Testis (tissue), 3 donors: Measurements from ENCODE around the gene SCGB2A2. TPM values are rescaled to one million over a fixed set of nuclear protein-coding genes. Genes with fewer than 3 reads are reported as not detected.
A peak's percentile ranks its signal among the peaks of the same experiment; 100 is the strongest.

Experiments used
- DNase-seq: peaks from one replicate; pipeline ENCODE4 v3.0.0-alpha.2; 2019
- H3K27ac ChIP-seq, 2 donors: fragments of 200-600 bp; sonication (generic); one replicate each; pipeline ENCODE4 v1.5.1; 2019
- H3K27me3 ChIP-seq: fragments of 200-600 bp; sonication (generic); one replicate; pipeline ENCODE4 v1.5.1; 2019
- H3K36me3 ChIP-seq: fragments of 200-600 bp; sonication (generic); one replicate; pipeline ENCODE4 v1.5.1; 2017; ENCODE audit warnings: low read depth; ENCODE audit errors: missing control alignments
- H3K4me1 ChIP-seq: fragments of 200-600 bp; sonication (generic); one replicate; pipeline ENCODE4 v1.5.1; 2019
- H3K4me3 ChIP-seq, 2 donors: fragments of 200-600 bp; sonication (generic); one replicate each; pipeline ENCODE4 v1.5.1; 2017 to 2019
- H3K9me3 ChIP-seq: fragments of 200-600 bp; sonication (generic); one replicate; pipeline ENCODE4 v1.5.1; 2017
- CTCF ChIP-seq, 3 experiments: fragments of 450-650 bp in 2 of 3; fragments of 200-600 bp in 1 of 3; sonication (generic) in 1 of 3; IDR thresholded peaks; one replicate each; pipeline ENCODE4 v1.5.1; 2016 to 2019; ENCODE audit warnings: antibody characterized with exemption in 3 of 3, mild to moderate bottlenecking in 2 of 3, moderate library complexity in 1 of 3
- POLR2A ChIP-seq: fragments of 450-650 bp; IDR thresholded peaks from one replicate; pipeline ENCODE4 v1.6.1; 2017; ENCODE audit warnings: antibody characterized with exemption, mild to moderate bottlenecking, moderate library complexity
- WGBS, 2 donors: methylation state at CpG; one replicate each; pipeline ENCODE4 v1.1.5; 2018; 5-methylcytosine and 5-hydroxymethylcytosine counted together
- intact Hi-C: fragments of 100-400 bp; cut with DNase I; formaldehyde crosslinking; loops from one replicate; pipeline ENCODE4 v1.15.1; 2023; ENCODE audit warnings: low total_unique reads
- polyA plus RNA-seq: library from polyadenylated mRNA; stranded (reverse); fragments of 350-450 nt; fragmentation: Illumina TruSeq; extraction: RNeasy Lipid Tissue Mini Kit (QIAGEN cat#74804); gene quantifications from one replicate; pipeline ENCODE4 v1.2.3, GENCODE V29; 2014; ENCODE audit warnings: low read depth, low replicate concordance; ENCODE audit not compliant: insufficient read depth
- total RNA-seq, 2 donors: library from RNA; depleted of rRNA; stranded (reverse); fragments of >200 nt; gene quantifications; one replicate each; pipeline ENCODE4 v1.2.3, GENCODE V29; 2016

Gene SCGB2A2
- total and polyA plus RNA-seq, 3 donors from 2014 or later: 0.86 TPM; not detected in 2

GRCh38 chr11:62273789-62274275, 3.9 kb downstream of the SCGB2A2 start:
- H3K27me3 ChIP-seq: no peaks in the 10 kb centered on the region
- no peak overlapping the region for H3K4me3 ChIP-seq
- WGBS, 2 donors: 83 to 91% methylated on average over 6 to 7 of the region's 7 CpGs
- DNase-seq: no peak
- intact Hi-C loops: no loop called here
- no peak overlapping the region for H3K27ac ChIP-seq
- no peaks in the 10 kb centered on the region for H3K9me3 ChIP-seq
- H3K4me1 ChIP-seq: no peaks in the 10 kb centered on the region
- H3K36me3 ChIP-seq: no peaks in the 10 kb centered on the region
- TF ChIP-seq POLR2A: no peak
- no peak for TF ChIP-seq CTCF (IDR thresholded peaks at IDR 0.05)

- no peaks in the 10 kb centered on the region for H3K9me3 ChIP-seq
- no peaks in the 10 kb centered on the region for H3K4me1 ChIP-seq
- H3K36me3 ChIP-seq: no peaks in the 10 kb centered on the region
- H3K27ac ChIP-seq: no peak overlapping the region
- no peak for TF ChIP-seq CTCF (IDR thresholded peaks at IDR 0.05)
- no peak for TF ChIP-seq POLR2A
- H3K4me3 ChIP-seq: no peak overlapping the region
- no peak for DNase-seq
- H3K27me3 ChIP-seq: no peaks in the 10 kb centered on the region
- intact Hi-C loops: no loop called here
Observed at GRCh38 chr11:62280452-62280851, 10.5 kb downstream of the SCGB2A2 start.

GRCh38 chr11:62295504-62295903, 25.5 kb downstream of the SCGB2A2 start:
- DNase-seq: peak; percentile 34
- intact Hi-C loops: no loop called here
- H3K36me3 ChIP-seq: no peaks in the 10 kb centered on the region
- no peaks in the 10 kb centered on the region for H3K9me3 ChIP-seq
- no peak overlapping the region for H3K4me3 ChIP-seq
- TF ChIP-seq POLR2A: no peak
- TF ChIP-seq CTCF (IDR thresholded peaks at IDR 0.05): no peak
- no peaks in the 10 kb centered on the region for H3K27me3 ChIP-seq
- no peaks in the 10 kb centered on the region for H3K4me1 ChIP-seq
- H3K27ac ChIP-seq: no peak overlapping the region
- WGBS, 2 donors: 68 to 69% methylated on average over 1 to 2 of the region's 2 CpGs

DNA sequence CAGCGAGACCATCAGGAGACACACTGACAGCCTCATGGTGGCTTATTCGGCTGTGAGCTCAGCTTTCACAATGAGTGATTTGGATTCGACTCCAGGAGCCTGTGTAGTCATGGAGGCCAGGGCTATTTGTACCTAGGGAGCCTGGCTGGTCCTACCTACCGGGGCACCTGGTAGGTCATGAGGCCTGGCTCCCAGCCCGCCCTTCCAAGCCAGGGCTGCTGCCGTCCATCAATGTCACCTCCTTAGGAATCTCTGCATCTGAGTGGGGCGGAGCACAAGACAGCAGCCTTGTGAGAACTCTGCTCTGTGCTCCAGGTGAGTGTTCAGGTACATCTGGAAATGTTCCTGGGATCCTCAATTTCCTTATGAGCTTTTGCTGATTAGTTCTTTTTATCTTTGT, 29.0 kb downstream of the SCGB2A2 start, which contains the start of gene SCGB1D4:
Gene SCGB1D4 (minus strand): TSS at position 101 of the 400 bp plus-strand sequence. CDS start 65 bp downstream, at position 36.
- TF ChIP-seq POLR2A (no peak), CTCF (IDR thresholded peaks at IDR 0.05) (no peak)
- H3K36me3 ChIP-seq: no peaks in the 10 kb centered on the region
- no peak within 1 kb of the TSS for H3K4me3 ChIP-seq
- no peaks in the 10 kb centered on the region for H3K27me3 ChIP-seq
- no peaks in the 10 kb centered on the region for H3K4me1 ChIP-seq
- no peak for DNase-seq
- intact Hi-C loops: no loop called here
- 77 to 89% methylated on average over 3 to 7 of the region's 7 CpGs for WGBS, 2 donors
- H3K9me3 ChIP-seq: no peaks in the 10 kb centered on the region
- H3K27ac ChIP-seq: no peak within 1 kb of the TSS

DNA sequence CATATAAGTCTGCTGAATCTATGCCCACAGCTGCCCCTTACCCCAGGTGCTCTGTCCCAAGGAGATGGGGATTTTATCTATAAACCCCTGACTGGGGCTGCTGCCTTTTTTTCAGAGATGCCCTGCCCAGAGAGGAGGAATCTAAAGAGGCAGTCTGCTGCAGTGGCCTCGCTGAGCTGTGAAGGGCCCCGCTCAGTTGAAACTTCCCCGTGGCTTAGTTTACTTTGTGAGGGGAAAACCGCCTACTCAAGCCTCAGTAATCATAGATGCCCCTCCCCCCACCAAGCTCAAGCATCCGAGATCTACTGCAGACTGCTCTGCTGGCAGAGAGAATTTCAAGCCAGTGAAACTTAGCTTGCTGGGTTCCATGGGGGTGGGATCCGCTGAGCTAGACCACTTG, 36.3 kb downstream of the SCGB2A2 start:
- 46 to 68% methylated on average over 6 of the region's 6 CpGs for WGBS, 2 donors
- Histone ChIP-seq H3K36me3 (no peaks in the 10 kb centered on the region), H3K4me1 (no peaks in the 10 kb centered on the region), H3K4me3 (no peak overlapping the region), H3K9me3 (no peaks in the 10 kb centered on the region), H3K27ac (no peak overlapping the region), H3K27me3 (no peaks in the 10 kb centered on the region)
- TF ChIP-seq CTCF (IDR thresholded peaks at IDR 0.05) (no peak), POLR2A (no peak)
- intact Hi-C loops: no loop called here
- no peak for DNase-seq
